HepG2 (cell line): ENCODE data around the gene KNG1. TPM values are rescaled to one million over a fixed set of nuclear protein-coding genes. Genes with fewer than 3 reads are reported as not detected.
A peak's percentile ranks its signal among the peaks of the same experiment; 100 is the strongest.

Source experiments
- ARNTL ChIP-seq: sonication (generic); formaldehyde crosslinking; IDR thresholded peaks from 2 replicates; pipeline ENCODE4 v1.4.0; 2020; ENCODE audit warnings: mild to moderate bottlenecking, missing genetic modification reagents
- CAMTA2 ChIP-seq: sonication (generic); formaldehyde crosslinking; IDR thresholded peaks from 2 replicates; pipeline ENCODE4 v1.4.0; 2020; ENCODE audit warnings: mild to moderate bottlenecking, missing genetic modification reagents, borderline replicate concordance
- ETV5 ChIP-seq: IDR thresholded peaks from 2 replicates; pipeline ENCODE4 v1.6.1; 2018; ENCODE audit warnings: missing biosample characterization, missing genetic modification reagents, inconsistent platforms, borderline replicate concordance
- FOXA3 ChIP-seq: IDR thresholded peaks from 2 replicates; pipeline ENCODE4 v1.6.1; 2016; ENCODE audit warnings: missing genetic modification reagents, missing compliant biosample characterization
- FOXC1 ChIP-seq: sonication (generic); formaldehyde crosslinking; IDR thresholded peaks from 2 replicates; pipeline ENCODE4 v1.8.0; 2022; ENCODE audit warnings: mild to moderate bottlenecking, missing genetic modification reagents, borderline replicate concordance
- GMEB2 ChIP-seq: IDR thresholded peaks from 2 replicates; pipeline ENCODE4 v1.6.1; 2016; ENCODE audit warnings: missing biosample characterization, missing genetic modification reagents, low read depth
- GPN1 ChIP-seq: sonication (generic); formaldehyde crosslinking; IDR thresholded peaks from 2 replicates; pipeline ENCODE4 v1.5.1; 2020; ENCODE audit warnings: missing genetic modification reagents, borderline replicate concordance
- HNF4G ChIP-seq, 2 experiments: sonication (generic) in 1 of 2; formaldehyde crosslinking in 1 of 2; IDR thresholded peaks; 2 replicates each; pipeline versions ENCODE4 v1.4.0 to v1.6.1; 2011 to 2020; ENCODE audit warnings: borderline replicate concordance in 2 of 2, low read depth in 2 of 2, mild to moderate bottlenecking in 2 of 2, low read length in 1 of 2, missing genetic modification reagents in 1 of 2, moderate library complexity in 1 of 2
- JDP2 ChIP-seq: sonication (generic); formaldehyde crosslinking; IDR thresholded peaks from 2 replicates; pipeline ENCODE4 v1.8.1; 2022; ENCODE audit warnings: missing genetic modification reagents, borderline replicate concordance
- MATR3 ChIP-seq: sonication (generic); formaldehyde crosslinking; IDR thresholded peaks from 2 replicates; pipeline ENCODE4 v1.4.0; 2020; ENCODE audit warnings: missing genetic modification reagents
- NFE2L2 ChIP-seq: fragments of 150-350 bp; IDR thresholded peaks from 2 replicates; pipeline ENCODE4 v1.6.1; 2014; ENCODE audit warnings: low read length
- NFYC ChIP-seq: IDR thresholded peaks from 2 replicates; pipeline ENCODE4 v1.6.1; 2016; ENCODE audit warnings: missing genetic modification reagents, missing compliant biosample characterization
- PAF1 ChIP-seq: IDR thresholded peaks from 2 replicates; pipeline ENCODE4 v1.6.1; 2016; ENCODE audit warnings: missing genetic modification reagents, missing compliant biosample characterization
- RARA ChIP-seq: IDR thresholded peaks from 2 replicates; pipeline ENCODE4 v1.6.1; 2016; ENCODE audit warnings: missing genetic modification reagents, missing compliant biosample characterization
- SRSF9 ChIP-seq: fragments of 200-400 bp; formaldehyde crosslinking; IDR thresholded peaks from 2 replicates; pipeline ENCODE4 v1.6.1; 2018; ENCODE audit warnings: borderline replicate concordance, mild to moderate bottlenecking, low read depth, low read length; ENCODE audit not compliant: insufficient read depth, poor library complexity, severe bottlenecking
- TP53 ChIP-seq: sonication (generic); formaldehyde crosslinking; conservative IDR thresholded peaks from 2 replicates; pipeline ENCODE4 v1.4.0; 2020; ENCODE audit warnings: missing genetic modification reagents
- YEATS2 ChIP-seq: sonication (generic); formaldehyde crosslinking; IDR thresholded peaks from 2 replicates; pipeline ENCODE4 v1.4.0; 2020; ENCODE audit warnings: missing genetic modification reagents, borderline replicate concordance
- ZBTB14 ChIP-seq: sonication (generic); formaldehyde crosslinking; IDR thresholded peaks from 2 replicates; pipeline ENCODE4 v1.4.0; 2020; ENCODE audit warnings: missing genetic modification reagents
- ZBTB43 ChIP-seq: sonication (generic); formaldehyde crosslinking; conservative IDR thresholded peaks from 2 replicates; pipeline ENCODE4 v1.4.0; 2020; ENCODE audit warnings: missing genetic modification reagents
- ZKSCAN1 ChIP-seq: fragments of 150-350 bp; IDR thresholded peaks from 2 replicates; pipeline ENCODE4 v1.6.1; 2014; ENCODE audit warnings: low read length
- ZMYM4 ChIP-seq: sonication (generic); formaldehyde crosslinking; IDR thresholded peaks from 2 replicates; pipeline ENCODE4 v1.8.1; 2023; ENCODE audit warnings: mild to moderate bottlenecking, missing genetic modification reagents
- ZNF335 ChIP-seq: sonication (generic); formaldehyde crosslinking; IDR thresholded peaks from 2 replicates; pipeline ENCODE4 v1.4.0; 2020; ENCODE audit warnings: missing genetic modification reagents
- ZNF33A ChIP-seq: sonication (generic); formaldehyde crosslinking; IDR thresholded peaks from 2 replicates; pipeline ENCODE4 v1.5.1; 2020; ENCODE audit warnings: missing genetic modification reagents, mild to moderate bottlenecking, moderate library complexity, borderline replicate concordance
- ZNF709 ChIP-seq: sonication (generic); formaldehyde crosslinking; IDR thresholded peaks from 2 replicates; pipeline ENCODE4 v1.5.0; 2020; ENCODE audit warnings: mild to moderate bottlenecking, missing genetic modification reagents
- ZNF720 ChIP-seq: sonication (generic); formaldehyde crosslinking; IDR thresholded peaks from 2 replicates; pipeline ENCODE4 v1.4.0; 2020; ENCODE audit warnings: missing genetic modification reagents
- ZSCAN20 ChIP-seq: sonication (generic); formaldehyde crosslinking; IDR thresholded peaks from 2 replicates; pipeline ENCODE4 v1.4.0; 2020; ENCODE audit warnings: missing genetic modification reagents, mild to moderate bottlenecking, borderline replicate concordance
- polyA plus RNA-seq, 8 experiments: library from polyadenylated mRNA; depleted of rRNA in 3 of 8; stranded (reverse) in 7 of 8; unstranded in 1 of 8; fragments of >200 nt; fragmentation: Illumina TruSeq in 4 of 8; extraction: Trizol in 4 of 8; gene quantifications; 2 replicates each; pipeline versions ENCODE4 v1.2.1 to v1.2.3, GENCODE V29; 2011 to 2016; ENCODE audit warnings: low read depth in 4 of 8, missing spikeins in 1 of 8, mixed read lengths in 1 of 8; ENCODE audit not compliant: insufficient read depth in 1 of 8
- total RNA-seq, 5 experiments: library from RNA; depleted of rRNA; stranded (reverse); fragments of >200 nt; fragmentation: Illumina TruSeq; extraction: Trizol; gene quantifications; 2 replicates each; pipeline ENCODE4 v1.2.3, GENCODE V29; 2016; ENCODE audit warnings: low read depth in 1 of 5

The KNG1 gene
- total and polyA plus RNA-seq, 2 of the 13 experiments (the other 11 are each of a cell fraction or from before 2014, with no cell fraction given): 6.5 to 7.0 TPM

- no peak for TF ChIP-seq SRSF9
- TF ChIP-seq JDP2 (CRISPR knock-in tag): no peak
- no peak for TF ChIP-seq HNF4G (IDR thresholded peaks at IDR 0.05; ENCODE audit: borderline replicate concordance, low read depth, low read length)
- no peak for TF ChIP-seq HNF4G (CRISPR knock-in tag; IDR thresholded peaks at IDR 0.05; ENCODE audit: borderline replicate concordance, low read depth)
- TF ChIP-seq ZKSCAN1: no peak
- peak; percentile 74; the same call in 1 of the 2 replicates for TF ChIP-seq YEATS2 (CRISPR knock-in tag)
- TF ChIP-seq FOXA3: peak; percentile 31; the same call in 1 of the 2 replicates
- no peak for TF ChIP-seq ZNF33A (CRISPR knock-in tag)
- TF ChIP-seq FOXC1 (CRISPR knock-in tag): peak; percentile 45; the same call in 1 of the 2 replicates
- peak; percentile 37; the same call in 1 of the 2 replicates for TF ChIP-seq PAF1 (CRISPR knock-in tag)
- TF ChIP-seq NFE2L2: no peak
- no peak for TF ChIP-seq ZNF720 (CRISPR knock-in tag)
- TF ChIP-seq ZNF335 (CRISPR knock-in tag): no peak
- no peak for TF ChIP-seq ZSCAN20 (CRISPR knock-in tag)
- TF ChIP-seq MATR3 (CRISPR knock-in tag): no peak
- TF ChIP-seq NFYC (CRISPR knock-in tag): no peak
- no peak for TF ChIP-seq ZBTB43 (CRISPR knock-in tag)
- TF ChIP-seq ARNTL: peak; percentile 22; the same call in 1 of the 2 replicates
- TF ChIP-seq GPN1 (CRISPR knock-in tag): 0 out of 2 replicates have a peak, but pooled peaks have one; percentile 63
- TF ChIP-seq ZNF709: no peak
- TF ChIP-seq ZMYM4: no peak
- TF ChIP-seq ETV5 (CRISPR knock-in tag): 0 out of 2 replicates have a peak, but pooled peaks have one; percentile 17
- TF ChIP-seq RARA: no peak
- TF ChIP-seq TP53 (CRISPR knock-in tag): no peak
- no peak for TF ChIP-seq ZBTB14
- TF ChIP-seq CAMTA2 (CRISPR knock-in tag): no peak; the same call in 1 of the 2 replicates
- no peak for TF ChIP-seq GMEB2 (CRISPR knock-in tag)
These were observed 66.8 kb downstream of the KNG1 start (continued) for GRCh38 chr3:186783731-186784515.
